Measurements from ENCODE around the gene DOCK1.

Gene DOCK1

GRCh38 chr10:126921162-126921561 lies 15.9 kb downstream of the DOCK1 start:
- DNase-seq (no peak), ATAC-seq (ENCODE audit: insufficient read depth, low read depth) (no peak)
- Histone ChIP-seq H3K79me2 (ENCODE audit: insufficient read depth, low read length) (no peaks in the 10 kb centered on the region), H4K20me1 (ENCODE audit: insufficient read depth, low read length) (no peaks in the 10 kb centered on the region), H3K4me1 (ENCODE audit: insufficient read depth, low read length) (no peaks in the 10 kb centered on the region), H3K36me3 (ENCODE audit: insufficient read depth, low read length) (no peaks in the 10 kb centered on the region), H3K27me3 (ENCODE audit: insufficient read depth, low read length, poor library complexity) (no peaks in the 10 kb centered on the region), H3K4me3 (ENCODE audit: low read depth in 1 of 2, low read length in 2 of 2) (no peak overlapping the region), H3K27ac (ENCODE audit: low read length) (no peak overlapping the region), H3K9ac (ENCODE audit: low read depth, low read length) (no peak overlapping the region), H3K9me3 (ENCODE audit: insufficient read depth, low read length, severe bottlenecking) (no peaks in the 10 kb centered on the region), H3K4me2 (ENCODE audit: insufficient read depth, low read length) (no peak overlapping the region), H2AFZ (ENCODE audit: low read depth, low read length) (no peak overlapping the region)
- TF ChIP-seq CTCF (IDR thresholded peaks at IDR 0.05; ENCODE audit: borderline replicate concordance, extremely low read depth, low read length, poor library complexity, severe bottlenecking) (no peak), EZH2 (IDR thresholded peaks at IDR 0.05; ENCODE audit: borderline replicate concordance, low read depth, low read length, severe bottlenecking) (no peak)

DNA sequence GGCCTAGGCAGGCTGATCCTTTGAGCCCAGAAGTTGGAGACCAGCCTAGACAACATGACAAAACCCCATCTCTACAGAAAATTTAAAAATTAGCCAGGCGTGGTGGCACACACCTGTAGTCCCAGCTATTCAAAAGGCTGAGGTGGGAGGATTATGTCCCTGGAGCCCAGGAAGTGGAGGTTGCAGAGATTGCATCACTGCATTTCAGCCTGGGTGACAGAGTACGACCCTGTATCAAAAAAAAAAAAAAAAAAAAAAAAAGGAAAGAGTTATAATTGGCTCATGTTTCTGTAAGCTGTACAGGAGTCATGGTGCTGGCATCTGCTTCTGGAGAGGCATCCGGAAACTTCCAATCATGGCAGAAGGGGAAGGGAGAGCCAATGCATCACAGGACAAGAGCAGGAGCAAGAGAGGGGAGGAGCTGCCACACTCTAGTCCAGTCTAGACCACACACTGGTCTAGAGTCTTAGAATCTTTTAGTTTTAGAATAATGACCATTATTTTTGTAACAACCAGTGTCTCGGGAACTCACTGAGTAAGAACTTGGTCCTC lies 16.8 kb downstream of the DOCK1 start:
- ATAC-seq (ENCODE audit: insufficient read depth, low read depth) (no peak), DNase-seq (no peak)
- Histone ChIP-seq H3K9ac (ENCODE audit: low read depth, low read length) (no peak overlapping the region), H3K27me3 (ENCODE audit: insufficient read depth, low read length, poor library complexity) (no peaks in the 10 kb centered on the region), H3K36me3 (ENCODE audit: insufficient read depth, low read length) (no peaks in the 10 kb centered on the region), H3K4me1 (ENCODE audit: insufficient read depth, low read length) (no peaks in the 10 kb centered on the region), H3K4me3 (ENCODE audit: low read depth in 1 of 2, low read length in 2 of 2) (no peak overlapping the region), H3K79me2 (ENCODE audit: insufficient read depth, low read length) (no peaks in the 10 kb centered on the region), H3K9me3 (ENCODE audit: insufficient read depth, low read length, severe bottlenecking) (no peaks in the 10 kb centered on the region), H2AFZ (ENCODE audit: low read depth, low read length) (no peak overlapping the region), H3K4me2 (ENCODE audit: insufficient read depth, low read length) (no peak overlapping the region), H4K20me1 (ENCODE audit: insufficient read depth, low read length) (no peaks in the 10 kb centered on the region), H3K27ac (ENCODE audit: low read length) (no peak overlapping the region)
- TF ChIP-seq CTCF (IDR thresholded peaks at IDR 0.05; ENCODE audit: borderline replicate concordance, extremely low read depth, low read length, poor library complexity, severe bottlenecking) (no peak), EZH2 (IDR thresholded peaks at IDR 0.05; ENCODE audit: borderline replicate concordance, low read depth, low read length, severe bottlenecking) (no peak)

DNA sequence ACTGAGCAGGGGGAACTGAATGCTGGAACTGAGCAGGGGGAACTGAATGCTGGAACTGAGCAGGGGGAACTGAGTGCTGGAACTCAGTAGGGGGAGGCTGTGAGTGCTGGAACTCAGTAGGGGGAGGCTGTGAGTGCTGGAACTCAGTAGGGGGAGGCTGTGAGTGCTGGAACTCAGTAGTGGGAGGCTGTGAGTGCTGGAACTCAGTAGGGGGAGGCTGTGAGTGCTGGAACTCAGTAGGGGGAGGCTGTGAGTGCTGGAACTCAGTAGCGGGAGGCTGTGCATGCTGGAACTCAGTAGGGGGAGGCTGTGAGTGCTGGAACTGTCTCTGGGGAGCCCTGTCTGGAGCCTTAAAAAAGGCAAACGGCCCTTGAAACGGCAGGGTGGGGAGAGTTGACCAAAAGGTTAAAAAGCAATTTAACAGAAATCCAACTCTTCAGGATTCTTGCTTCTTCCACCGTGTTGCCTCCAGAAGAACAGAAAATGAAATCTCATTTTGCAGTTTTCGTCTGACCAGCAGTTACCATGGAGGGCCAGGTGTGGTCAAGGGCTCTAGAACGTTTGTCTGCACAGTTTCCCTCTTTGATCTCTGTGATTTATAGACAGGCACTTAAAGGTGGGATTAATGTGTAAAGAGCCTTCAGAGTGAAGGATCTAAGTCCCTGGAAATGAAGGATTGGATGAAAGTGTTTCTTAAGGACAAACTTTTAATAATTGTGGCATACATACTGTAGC lies 19.1 kb downstream of the DOCK1 start:
- no peaks in the 10 kb centered on the region for H3K79me2 ChIP-seq (ENCODE audit: insufficient read depth, low read length)
- no peak overlapping the region for H3K4me2 ChIP-seq (ENCODE audit: insufficient read depth, low read length)
- TF ChIP-seq EZH2 (IDR thresholded peaks at IDR 0.05; ENCODE audit: borderline replicate concordance, low read depth, low read length, severe bottlenecking), result no peak
- TF ChIP-seq CTCF (IDR thresholded peaks at IDR 0.05; ENCODE audit: borderline replicate concordance, extremely low read depth, low read length, poor library complexity, severe bottlenecking), result no peak

More for the DNA sequence above, 19.1 kb downstream of the DOCK1 start:
- Histone ChIP-seq H3K9me3 (ENCODE audit: insufficient read depth, low read length, severe bottlenecking) (peaks cover 5% of the 10 kb centered on the region), H3K4me1 (ENCODE audit: insufficient read depth, low read length) (no peaks in the 10 kb centered on the region), H2AFZ (ENCODE audit: low read depth, low read length) (no peak overlapping the region), H3K27ac (ENCODE audit: low read length) (no peak overlapping the region), H3K27me3 (ENCODE audit: insufficient read depth, low read length, poor library complexity) (no peaks in the 10 kb centered on the region), H3K9ac (ENCODE audit: low read depth, low read length) (no peak overlapping the region), H3K36me3 (ENCODE audit: insufficient read depth, low read length) (no peaks in the 10 kb centered on the region), H4K20me1 (ENCODE audit: insufficient read depth, low read length) (no peaks in the 10 kb centered on the region), H3K4me3 (ENCODE audit: low read depth in 1 of 2, low read length in 2 of 2) (no peak overlapping the region)
- ATAC-seq (ENCODE audit: insufficient read depth, low read depth) (no peak), DNase-seq (no peak)

Measured in DND-41 (cell line).